ENCODE results near the gene RABGAP1L. TPM values are rescaled to one million over a fixed set of nuclear protein-coding genes. Genes with fewer than 3 reads are reported as not detected.

Gene RABGAP1L
- total RNA-seq, 4 donors from 2014 or later = 39.3 to 101 (median 63.7) TPM

DNA sequence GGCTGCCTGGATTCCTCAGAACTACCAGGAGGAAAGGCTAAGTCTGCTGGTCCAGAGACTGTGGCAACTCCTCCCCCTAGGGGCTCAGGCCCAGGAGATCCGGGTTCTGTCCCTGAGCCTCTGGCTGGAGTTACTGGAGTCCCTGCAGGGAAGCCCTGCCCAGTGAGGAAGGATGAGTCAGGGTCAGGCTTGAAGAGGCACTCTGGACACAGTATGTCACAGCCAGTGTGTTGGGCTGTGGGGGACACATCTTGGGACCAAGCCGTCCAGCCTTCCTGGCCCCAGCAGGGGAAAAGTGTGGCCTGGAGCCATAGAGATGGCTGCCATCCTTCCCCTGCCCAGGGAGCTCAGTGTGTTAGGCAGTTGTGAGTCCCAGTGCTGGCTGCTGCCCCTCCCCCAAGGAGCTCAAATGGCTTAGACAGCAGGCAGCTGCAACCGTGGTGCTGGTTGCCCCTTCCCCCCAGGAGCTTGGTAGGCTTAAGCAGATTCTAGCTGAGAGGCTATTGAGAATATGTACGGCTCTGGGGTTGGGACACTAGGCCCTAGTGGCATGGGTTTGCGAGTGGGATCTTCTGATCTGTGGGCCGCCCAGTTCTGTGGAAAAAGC is 28.2 kb upstream of the RABGAP1L start:
- intact Hi-C loops (cut with DNase I) = no loop called here
- Histone ChIP-seq H3K27ac (replicated peaks in 1 of 4) (no peak overlapping the region), H3K27me3 (no peaks in the 10 kb centered on the region), H3K4me3 (no peak overlapping the region), H3K4me1 (no peaks in the 10 kb centered on the region), H3K9me3 (no peaks in the 10 kb centered on the region), H3K36me3 (no peaks in the 10 kb centered on the region)
- TF ChIP-seq POLR2A (IDR thresholded peaks at IDR 0.05; ENCODE audit: low read depth) (no peak), CTCF (IDR thresholded peaks at IDR 0.05) (no peak), POLR2AphosphoS5 (IDR thresholded peaks at IDR 0.05) (no peak), EP300 (IDR thresholded peaks at IDR 0.05) (no peak)
- WGBS = 80% methylated on average over 4 of the region's 6 CpGs
- DNase-seq (ENCODE audit: extremely low spot score) = no peak

- no peak overlapping the region for H3K4me3 ChIP-seq
- H3K27me3 ChIP-seq = no peaks in the 10 kb centered on the region
- H3K36me3 ChIP-seq = no peaks in the 10 kb centered on the region
- DNase-seq (ENCODE audit: extremely low spot score) = no peak
- 94% methylated on average over 3 of the region's 3 CpGs for WGBS
- TF ChIP-seq EP300 (IDR thresholded peaks at IDR 0.05) (no peak), POLR2AphosphoS5 (IDR thresholded peaks at IDR 0.05) (no peak), CTCF (IDR thresholded peaks at IDR 0.05) (no peak), POLR2A (IDR thresholded peaks at IDR 0.05; ENCODE audit: low read depth) (no peak)
- no peaks in the 10 kb centered on the region for H3K4me1 ChIP-seq
- H3K27ac ChIP-seq (replicated peaks in 1 of 4) = no peak overlapping the region
- no peaks in the 10 kb centered on the region for H3K9me3 ChIP-seq
- intact Hi-C loops (cut with DNase I) = no loop called here
Measured at GRCh38 chr1:174134003-174134659, 25.2 kb upstream of the RABGAP1L start.

DNA sequence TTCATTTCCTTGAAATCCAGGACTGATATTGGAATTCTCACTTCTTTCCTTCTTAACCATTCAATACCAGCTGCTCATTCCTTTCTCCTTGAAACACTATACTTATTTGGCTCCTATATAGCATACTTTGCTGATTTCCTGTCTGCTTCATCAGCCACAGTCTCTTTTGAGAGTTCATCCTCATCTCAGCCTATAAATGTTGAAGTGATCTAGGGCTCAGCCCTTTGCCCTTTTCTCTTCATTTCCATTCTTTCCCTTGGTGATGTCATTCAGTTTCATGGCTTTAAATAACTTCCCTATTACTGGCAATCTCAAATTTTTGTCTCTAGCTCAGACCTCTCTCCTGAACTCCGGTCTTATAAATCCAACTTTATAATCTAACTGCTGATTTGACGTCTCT is 24.1 kb upstream of the RABGAP1L start:
- Histone ChIP-seq H3K27me3 (no peaks in the 10 kb centered on the region), H3K36me3 (no peaks in the 10 kb centered on the region), H3K4me3 (no peak overlapping the region), H3K4me1 (no peaks in the 10 kb centered on the region), H3K9me3 (no peaks in the 10 kb centered on the region), H3K27ac (replicated peaks in 1 of 4) (no peak overlapping the region)
- 45% methylated on average over 2 of the region's 2 CpGs for WGBS
- intact Hi-C loops (cut with DNase I) = no loop called here
- DNase-seq (ENCODE audit: extremely low spot score) = no peak
- TF ChIP-seq EP300 (IDR thresholded peaks at IDR 0.05) (no peak), POLR2A (IDR thresholded peaks at IDR 0.05; ENCODE audit: low read depth) (no peak), POLR2AphosphoS5 (IDR thresholded peaks at IDR 0.05) (no peak), CTCF (IDR thresholded peaks at IDR 0.05) (no peak)

GRCh38 chr1:174136714-174137113 is 22.6 kb upstream of the RABGAP1L start:
- TF ChIP-seq EP300 (IDR thresholded peaks at IDR 0.05) = no peak
- no peak for TF ChIP-seq CTCF (IDR thresholded peaks at IDR 0.05)
- no peak for TF ChIP-seq POLR2AphosphoS5 (IDR thresholded peaks at IDR 0.05)
- TF ChIP-seq POLR2A (IDR thresholded peaks at IDR 0.05; ENCODE audit: low read depth) = no peak
- no peaks in the 10 kb centered on the region for H3K9me3 ChIP-seq
- intact Hi-C loops (cut with DNase I) = no loop called here
- no peak for DNase-seq (ENCODE audit: extremely low spot score)
- no peaks in the 10 kb centered on the region for H3K36me3 ChIP-seq
- H3K27me3 ChIP-seq = no peaks in the 10 kb centered on the region
- H3K4me3 ChIP-seq = no peak overlapping the region
- no peaks in the 10 kb centered on the region for H3K4me1 ChIP-seq
- H3K27ac ChIP-seq (replicated peaks in 1 of 4) = no peak overlapping the region
- WGBS = 91% methylated on average over 1 of the region's 1 CpG
